NCI-H2029 (cell line): Measurements from ENCODE around the gene TSPAN3.

Experiments used
- DNase-seq: peaks from one replicate; lab custom pipeline; 2025; lab: John Stamatoyannopoulos, UW

Gene TSPAN3

DNA sequence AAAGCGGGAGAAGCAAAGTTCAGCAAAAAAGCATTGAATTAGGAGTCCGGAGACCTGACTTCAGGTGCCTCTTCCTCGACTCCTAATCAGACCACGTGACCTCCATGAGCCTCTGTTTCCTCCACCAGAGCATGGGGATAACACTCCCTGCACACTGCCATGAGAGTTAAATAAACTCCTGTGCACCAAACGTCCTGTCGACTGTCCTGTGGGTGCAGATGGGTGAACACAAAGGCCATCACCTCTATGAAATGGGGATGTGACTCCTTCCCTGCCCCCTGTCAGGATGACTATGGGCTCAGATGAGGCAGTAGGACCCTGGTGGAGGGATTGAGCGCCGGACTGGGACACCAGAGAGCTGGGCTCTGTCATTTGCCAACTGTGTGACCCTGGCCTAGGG lies 13.5 kb upstream of the TSPAN3 start:
- no peak for DNase-seq

DNA sequence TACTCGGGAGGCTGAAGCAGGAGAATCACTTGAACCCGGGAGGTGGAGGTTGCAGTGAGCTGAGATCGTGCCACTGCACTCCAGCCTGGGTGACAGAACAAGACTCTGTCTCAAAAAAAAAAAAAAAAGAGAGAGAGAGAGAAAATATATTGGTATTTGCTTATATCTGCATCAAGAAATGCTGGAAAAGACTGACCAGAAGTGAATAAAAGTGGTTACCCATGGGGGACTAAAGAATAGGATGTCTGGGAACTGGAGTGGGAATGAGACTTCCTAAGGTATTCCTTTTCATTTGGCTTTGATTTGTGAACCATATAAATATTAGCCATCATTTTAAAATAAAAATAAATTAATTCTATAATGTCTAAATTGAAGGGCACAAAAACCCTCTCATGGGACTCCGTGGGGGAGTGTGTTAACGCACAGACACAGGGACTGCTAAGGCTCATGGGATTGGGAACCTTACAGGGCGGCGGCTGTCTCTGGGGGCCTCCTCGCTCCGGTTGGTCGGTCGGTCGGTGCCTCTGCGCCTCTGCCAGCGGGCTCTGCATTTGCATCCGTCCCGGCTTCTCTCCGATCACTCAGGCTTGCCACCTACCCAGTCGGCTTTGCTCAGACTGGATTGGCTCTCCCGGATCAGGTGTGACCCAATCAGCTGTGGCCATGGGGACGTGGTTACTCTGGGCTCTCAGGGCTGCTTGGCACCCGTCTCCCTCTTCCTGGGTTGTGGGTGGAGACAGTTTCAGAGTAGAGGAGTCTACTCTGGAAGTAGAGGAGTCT lies 12.7 kb upstream of the TSPAN3 start:
- peak; percentile 68 for DNase-seq

DNA sequence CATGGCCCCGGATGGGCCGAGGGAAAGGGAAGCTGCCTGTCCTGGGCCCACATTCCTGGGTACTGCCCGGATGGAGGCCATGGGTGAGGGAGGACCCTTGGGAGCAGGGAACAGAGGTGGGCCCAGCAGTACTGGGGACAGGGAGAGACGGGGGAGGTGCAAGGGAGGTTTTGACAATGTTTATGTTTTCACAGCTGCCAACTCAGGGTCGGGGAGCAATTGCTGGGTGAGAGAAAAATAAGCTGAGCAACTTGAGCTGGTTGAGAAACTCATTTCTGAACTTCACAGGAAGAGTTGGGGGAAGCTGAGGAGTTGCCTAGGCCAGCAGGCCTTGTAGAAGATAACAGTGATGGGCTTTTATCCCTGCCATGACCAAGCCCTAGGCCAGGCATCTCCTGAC lies 11.1 kb upstream of the TSPAN3 start:
- no peak for DNase-seq

DNA sequence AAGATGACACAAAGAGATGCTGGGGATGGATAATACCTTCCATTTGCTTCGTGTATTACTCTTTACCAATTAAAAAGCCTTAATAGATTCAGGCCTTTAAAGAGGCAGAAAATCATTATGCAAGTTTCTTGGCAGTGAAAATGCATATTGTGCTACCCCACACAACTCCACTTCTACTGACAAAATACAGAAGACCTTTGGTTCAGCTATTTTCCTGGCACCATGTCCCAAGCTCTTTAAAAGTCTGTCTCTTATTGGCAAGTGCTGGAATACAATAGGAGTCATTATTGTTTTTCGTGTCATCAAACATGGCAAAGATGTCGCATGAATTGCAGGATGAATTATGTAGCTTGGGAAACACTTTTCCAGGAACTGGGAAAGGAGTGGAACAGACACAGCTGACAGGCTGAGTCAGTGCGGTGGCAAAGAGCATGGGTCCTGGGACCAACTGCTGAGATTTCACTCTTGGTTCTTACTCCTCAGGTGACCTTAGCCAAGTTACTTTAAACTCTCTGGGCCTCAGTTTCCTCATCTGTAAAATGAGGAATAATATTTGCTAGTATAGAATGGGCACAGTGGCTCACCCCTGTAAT lies 5.5 kb upstream of the TSPAN3 start:
- DNase-seq = no peak

DNA sequence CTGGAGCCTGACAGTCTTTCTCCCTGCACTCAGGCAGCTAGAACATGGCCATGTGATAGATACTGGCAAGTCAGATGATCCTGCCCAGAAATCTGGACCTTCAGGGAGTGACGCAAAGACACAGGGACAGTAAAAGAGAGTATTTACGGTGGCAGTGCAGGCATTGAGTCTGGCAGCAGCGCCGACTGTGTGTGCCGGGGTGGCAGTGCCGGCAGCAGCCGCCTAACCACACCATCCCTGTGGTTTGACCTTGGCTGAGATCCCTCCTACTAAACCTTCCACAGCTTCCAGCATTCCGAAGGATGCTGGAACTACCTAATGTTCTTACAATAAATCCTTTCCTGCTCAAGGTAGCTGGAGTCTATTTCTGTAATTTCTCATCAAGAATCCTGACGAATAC lies 4.6 kb upstream of the TSPAN3 start:
- no peak for DNase-seq

DNA sequence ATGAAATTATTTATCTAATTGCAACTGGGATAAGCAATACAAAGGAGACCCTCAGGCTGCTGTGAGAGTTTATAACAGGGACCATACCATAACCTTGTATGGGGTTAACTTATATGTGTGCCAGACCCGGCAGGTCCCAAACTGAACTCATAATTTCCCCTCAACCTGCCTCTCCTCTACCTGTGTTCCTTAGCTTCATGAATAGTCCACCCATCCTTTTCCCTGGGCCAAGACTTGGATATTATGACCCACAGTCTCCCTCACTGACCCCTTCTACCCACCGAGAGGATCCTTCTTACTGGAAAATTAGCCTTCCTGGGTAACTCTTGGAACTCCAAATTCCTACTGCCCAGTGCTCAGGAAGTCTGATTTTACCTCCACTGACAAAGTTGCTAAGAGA lies 3.4 kb upstream of the TSPAN3 start:
- no peak for DNase-seq

DNA sequence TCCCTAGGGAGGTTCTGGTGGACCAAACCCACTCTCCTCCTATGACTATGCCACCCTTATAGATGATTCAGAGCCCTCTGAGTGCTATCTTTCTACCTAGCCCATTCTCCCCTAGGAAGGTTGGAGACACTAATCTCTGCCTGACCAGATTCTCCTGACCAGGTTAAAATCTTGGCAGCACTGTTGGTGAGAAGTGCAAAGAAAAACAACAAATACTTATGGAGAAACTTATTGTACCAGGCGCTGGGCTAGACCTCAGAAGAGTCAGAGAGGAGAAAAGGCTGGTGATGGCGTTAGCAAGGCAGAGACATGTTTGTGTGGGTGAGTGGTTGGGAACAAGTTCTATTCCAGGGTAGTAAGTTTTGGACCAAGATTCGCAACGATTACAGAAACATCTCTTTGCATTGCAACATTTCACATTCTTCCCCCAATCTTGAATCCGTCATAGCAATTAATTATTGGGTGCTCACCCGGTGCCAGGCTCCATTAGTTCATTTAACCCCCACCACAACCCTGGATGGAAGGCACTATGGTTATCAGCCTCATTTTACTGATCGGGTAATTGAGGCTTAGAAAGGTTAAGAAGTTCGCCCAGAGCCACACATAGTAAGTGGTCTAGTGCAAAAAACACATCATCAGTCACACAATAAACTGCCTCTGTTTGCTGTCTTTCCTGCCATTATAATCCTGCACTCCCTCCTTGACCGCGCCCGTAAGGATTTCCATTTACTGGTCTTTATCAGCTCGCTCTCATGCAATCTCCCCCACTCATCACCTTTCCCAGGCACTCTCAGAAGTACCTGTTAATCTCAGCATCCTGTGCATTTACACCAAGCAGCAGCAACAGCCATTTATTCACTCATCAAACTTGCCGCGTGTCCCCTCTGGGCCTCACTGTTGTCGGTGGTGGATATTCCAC lies 655 bp upstream of the TSPAN3 start:
- no peak for DNase-seq

DNA sequence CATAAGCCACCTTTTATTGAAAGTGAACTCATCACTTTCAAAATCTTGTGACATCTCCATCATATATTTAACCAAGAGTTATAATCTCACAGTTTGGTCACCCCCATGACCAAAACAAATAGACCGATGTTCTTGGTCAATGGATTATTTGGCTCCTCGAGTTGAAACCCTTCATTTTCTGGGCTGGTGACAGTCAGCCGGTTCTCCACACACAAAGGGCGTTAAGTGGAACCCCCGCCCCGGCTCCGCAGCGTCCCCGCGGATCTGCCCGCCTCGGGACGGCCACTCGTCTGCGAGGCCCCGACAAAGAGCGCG lies 772 bp downstream of the TSPAN3 start:
- no peak for DNase-seq

DNA sequence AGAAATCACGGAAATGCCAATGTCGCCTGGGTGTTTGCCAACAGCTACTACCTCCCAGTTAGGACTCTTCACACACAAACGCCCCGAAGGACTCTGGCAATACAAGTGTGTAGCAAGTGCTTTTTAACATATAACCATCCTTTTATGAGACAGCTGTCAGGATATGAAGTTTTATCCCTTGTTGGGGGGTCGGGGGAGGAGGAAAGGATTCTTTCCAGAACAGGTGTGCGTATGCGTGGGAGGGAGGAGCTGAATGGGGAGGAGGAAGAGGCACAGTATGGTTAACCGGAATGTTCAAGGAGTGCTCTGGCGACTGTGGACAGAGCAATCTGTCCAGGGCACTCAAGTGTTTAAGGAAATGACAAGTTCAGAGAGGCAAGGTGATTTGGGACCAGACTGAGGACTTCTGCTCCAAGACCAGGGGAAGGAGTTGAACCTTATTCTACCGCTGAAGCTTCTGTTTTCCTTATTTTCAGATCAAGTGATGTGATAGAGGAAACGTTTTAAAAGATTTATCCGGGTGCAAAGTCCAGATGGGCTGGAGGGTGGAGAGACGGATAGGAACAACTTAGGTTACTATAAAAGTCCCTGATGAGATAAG lies 1.3 kb downstream of the TSPAN3 start:
- peak; percentile 26 for DNase-seq

DNA sequence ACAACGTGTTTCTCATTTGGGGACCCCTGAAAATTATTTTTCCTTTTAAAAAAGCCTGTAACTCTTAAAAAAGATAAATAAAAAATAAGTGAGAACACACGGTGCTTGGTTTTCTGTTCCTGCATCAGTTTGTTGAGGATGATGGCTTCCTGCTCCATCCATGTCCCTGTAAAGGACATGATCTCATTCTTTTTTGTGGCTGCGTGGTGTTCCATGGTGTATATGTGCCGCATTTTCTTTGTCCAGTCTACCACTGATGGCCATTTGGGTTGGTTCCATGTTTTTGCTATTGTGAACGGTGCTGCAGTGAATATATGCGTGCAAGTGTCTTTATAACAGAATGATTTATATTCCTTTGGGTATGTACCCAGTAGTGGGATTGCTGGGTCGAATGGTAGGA lies 2.3 kb downstream of the TSPAN3 start:
- no peak for DNase-seq

DNA sequence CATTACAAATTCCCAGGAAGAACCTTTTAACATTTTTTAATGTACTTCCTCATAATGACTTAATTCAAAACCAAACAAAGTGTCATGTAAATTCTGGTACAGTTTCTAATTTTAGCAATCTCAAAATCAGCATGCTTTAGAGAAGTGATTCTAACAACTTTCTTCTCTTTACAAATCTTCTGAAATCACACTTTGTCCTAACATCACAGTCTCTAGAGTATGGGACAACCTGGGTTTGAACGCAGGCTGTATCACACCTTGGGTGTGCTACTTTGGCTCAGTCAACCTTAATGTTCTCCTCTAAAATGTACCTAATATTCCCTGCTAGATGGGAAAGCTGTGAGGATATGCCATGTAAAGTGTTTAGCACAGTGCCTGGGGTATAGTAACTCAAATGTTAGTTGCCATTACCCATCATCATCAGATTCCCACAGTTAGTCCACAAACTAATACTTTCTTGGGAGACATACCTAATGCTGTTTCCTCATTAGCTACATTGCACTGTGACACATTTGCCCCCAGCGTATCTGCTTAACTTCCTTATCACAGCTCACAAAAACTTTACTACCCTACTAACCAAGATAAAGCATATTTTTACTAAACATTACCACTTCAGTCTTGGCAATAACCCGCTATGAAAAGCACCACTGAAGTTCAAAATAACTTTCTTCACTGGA lies 3.1 kb downstream of the TSPAN3 start:
- no peak for DNase-seq

DNA sequence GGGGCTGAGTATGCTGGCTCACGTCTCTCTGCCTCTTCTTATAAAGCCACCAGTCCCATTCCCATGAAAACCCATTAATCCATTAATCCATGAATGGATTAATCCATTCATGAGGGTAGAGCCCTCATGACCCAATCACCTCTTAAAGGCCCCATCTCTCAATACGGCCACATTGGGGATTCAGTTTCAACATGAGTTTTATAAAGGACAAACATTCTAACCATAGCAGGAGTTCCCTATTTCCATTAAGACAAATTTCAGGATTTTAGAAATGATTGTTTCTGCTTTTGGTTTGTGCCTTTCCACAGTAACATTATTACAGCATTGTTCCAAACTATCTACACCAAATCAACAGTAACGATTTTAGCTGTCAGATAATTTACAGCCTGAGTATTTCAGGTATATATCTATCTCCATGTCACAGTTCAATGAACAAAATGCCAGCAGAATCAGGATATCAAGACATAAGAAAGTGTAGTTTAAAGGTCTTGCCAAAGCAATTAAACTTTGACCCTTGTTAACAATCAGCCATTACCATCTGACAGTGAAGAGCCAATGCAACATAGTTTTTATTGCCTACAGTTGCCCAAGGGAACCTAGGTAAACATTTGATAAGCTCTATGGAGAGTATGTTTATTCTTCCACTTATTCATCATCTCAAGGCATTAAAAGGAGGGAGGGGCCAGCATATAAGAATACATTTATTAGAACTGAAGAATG lies 3.8 kb downstream of the TSPAN3 start:
- DNase-seq = peak; percentile 23

DNA sequence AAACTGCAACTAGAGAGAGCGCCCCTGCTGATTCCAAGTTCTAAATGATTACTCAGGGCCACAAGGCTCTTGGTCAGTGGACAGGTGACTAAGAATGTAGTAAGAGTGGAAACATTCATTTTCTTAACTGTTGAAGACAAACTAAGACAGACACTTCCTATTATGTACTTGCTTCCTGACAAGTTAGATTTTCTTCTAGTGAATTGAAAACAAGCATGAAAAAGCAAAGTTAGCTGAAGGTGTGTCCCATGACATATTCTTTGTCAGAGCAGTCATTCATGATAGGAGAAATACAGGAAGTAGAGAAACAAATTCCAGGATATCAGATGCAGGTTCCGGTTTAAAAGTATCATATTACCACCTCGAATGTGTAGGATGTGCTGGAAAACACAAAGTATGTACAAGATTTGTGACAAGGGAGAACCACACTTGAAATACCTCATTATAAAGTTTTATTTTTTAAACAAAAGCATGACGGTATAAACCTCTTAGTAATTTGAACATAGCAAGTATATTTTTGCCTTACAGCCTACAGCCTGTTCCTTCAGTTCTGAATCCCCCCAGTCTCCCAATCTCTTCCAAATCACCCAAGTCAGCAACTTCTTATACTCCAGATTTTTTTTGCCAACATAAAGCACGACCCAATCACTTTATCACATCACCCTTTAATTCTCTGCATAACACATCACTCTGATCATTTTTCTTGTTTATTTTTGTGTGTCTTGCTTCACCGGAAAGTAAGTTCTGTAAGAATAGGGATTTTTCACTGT lies 6.2 kb downstream of the TSPAN3 start:
- DNase-seq = no peak

DNA sequence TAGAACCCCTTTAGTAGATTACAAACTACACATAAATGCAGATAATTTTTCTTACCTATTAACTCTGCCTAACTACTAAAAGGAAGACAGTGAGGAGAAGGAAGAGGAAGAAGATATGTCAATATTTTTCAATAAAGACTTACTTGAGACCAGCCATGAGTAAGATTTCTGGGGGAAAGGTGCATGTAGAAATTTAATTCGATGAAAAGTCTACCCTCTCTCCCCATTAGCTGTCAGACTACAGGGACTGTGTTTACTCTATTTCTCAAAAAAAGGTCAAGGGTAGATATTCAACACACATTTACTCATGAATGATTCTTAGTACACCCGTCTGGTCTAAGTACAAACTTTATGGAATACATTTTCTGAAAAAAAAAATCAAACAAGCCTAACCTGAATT lies 6.8 kb downstream of the TSPAN3 start:
- no peak for DNase-seq

DNA sequence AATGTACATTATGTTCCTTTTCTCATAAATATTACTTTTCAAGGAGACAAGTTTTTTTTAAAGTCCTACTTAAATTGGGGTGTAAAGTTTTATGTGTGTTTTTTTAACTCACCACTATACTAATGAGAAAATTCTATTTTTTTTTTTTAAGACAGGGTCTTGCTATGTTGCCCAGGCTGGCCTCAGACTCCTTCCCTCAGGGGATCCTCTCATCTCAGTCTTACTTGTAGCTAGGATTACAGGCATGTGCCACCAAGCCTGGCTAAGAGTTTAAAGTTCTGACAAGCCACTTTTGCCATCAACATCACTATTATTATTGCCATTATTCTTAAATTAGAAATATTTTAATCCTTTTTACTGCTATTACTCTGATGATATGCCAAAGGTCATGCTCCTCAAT lies 7.7 kb downstream of the TSPAN3 start:
- no peak for DNase-seq

DNA sequence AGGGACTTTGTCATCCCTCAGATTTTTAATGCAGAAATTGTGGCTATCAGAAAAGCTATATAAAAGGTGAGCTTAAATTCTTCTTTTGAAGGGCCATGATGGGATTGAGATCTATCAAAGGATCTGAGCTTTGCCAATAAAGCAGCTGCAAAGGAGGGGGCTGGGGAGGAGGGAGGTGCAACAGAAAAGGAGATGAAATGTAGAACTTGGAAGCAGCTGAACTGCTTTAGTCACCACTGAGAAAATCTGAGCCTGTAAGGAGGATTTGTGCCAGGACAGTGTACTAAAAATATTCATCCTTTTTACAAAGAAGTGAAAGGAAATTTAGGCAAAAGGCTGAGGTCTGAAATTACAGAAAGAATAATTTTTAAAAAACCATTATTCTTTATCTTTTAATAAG lies 10.4 kb downstream of the TSPAN3 start:
- no peak for DNase-seq

DNA sequence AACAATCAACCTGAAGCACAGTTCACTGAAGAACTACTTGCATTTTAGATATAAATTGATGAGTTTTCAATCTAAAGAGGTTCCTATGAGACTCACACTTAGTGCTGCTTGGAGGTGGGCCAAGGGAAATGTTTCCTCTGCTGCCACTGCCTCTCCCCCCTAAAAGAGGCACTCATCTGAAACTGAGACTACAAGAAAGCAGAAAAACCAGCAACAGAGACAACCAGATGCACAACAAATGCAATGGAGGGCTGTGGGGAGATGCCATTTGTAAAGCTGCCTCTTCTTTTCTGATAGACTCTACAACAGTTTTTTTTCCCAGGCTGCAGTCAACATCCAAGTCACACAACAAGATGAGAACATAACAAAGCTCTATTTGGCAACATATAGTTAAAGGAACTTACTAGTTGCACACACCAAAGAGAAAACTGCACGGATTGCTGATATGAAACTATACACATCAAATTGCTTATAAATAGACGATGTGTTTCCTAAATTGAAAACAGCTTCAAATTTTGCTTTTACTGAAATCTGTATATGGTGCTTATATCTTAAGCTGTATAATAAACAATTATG lies 11.0 kb downstream of the TSPAN3 start:
- no peak for DNase-seq

DNA sequence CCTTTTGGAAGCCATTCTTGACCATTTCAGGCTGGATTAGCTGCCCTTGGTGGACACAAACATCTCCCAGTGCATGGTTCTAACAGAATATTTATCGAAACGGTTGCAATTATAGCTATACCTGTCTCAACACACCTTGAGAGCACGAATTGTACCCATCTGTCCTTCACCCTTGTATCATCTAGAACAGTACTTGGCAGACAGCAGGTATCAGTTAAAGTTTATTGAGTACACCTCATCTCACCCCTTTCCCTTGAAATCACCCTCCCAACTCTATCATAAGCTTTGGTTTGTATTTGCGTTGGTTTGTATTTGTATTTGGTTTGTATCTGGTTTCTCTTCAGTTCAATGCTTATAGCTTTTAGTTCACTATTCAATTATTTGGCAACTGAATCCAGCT lies 12.4 kb downstream of the TSPAN3 start:
- DNase-seq = no peak

DNA sequence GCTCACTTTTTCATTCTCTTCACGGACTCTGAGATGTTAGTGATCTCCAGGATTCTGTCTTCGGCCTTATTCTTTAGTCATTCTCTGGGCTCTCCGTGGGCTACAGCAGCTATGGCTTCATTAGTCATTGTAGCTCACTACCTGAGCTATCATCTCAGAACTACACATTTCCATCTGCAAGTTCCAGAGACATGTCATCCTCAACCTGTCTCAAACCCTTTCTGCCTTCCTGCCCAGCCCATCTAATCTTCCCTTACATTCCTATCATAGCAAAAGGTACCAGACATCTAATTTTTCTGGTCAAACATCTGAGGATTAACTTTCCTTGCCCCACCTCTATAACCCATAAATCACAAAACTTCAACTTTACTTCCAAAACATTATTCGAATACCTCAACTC lies 13.2 kb downstream of the TSPAN3 start:
- DNase-seq = no peak

DNA sequence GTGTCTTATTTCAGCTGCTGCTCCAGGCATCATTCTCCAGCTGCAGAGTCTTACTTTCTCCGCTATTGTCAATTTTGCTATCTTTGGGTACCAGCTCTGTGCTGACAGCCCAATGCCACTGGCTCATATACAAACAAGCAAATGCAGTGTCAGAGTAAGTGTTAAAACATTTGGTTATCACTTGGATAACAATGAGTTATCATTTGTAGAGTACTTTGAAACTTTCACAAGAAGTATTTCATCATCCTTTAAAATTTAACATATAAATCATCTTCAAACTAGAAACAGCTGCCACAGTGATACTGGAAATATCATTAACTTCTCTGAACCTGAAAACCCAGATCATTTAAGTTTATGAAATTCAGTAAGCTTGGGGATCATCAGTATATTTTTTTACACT lies 13.8 kb downstream of the TSPAN3 start:
- no peak for DNase-seq
